HepG2 (cell line): ENCODE results near the gene HIPK3. TPM values are rescaled to one million over a fixed set of nuclear protein-coding genes. Genes with fewer than 3 reads are reported as not detected.
A peak's percentile ranks its signal among the peaks of the same experiment; 100 is the strongest.

Source experiments
- AKNA ChIP-seq: sonication (generic); formaldehyde crosslinking; IDR thresholded peaks from 2 replicates; pipeline ENCODE4 v1.4.0; 2020; ENCODE audit warnings: missing genetic modification reagents, borderline replicate concordance
- ASH2L ChIP-seq: fragments of 300-600, 200-600 bp; sonication (generic); IDR thresholded peaks from 2 replicates; pipeline ENCODE4 v1.7.0; 2017; ENCODE audit warnings: low read depth, mild to moderate bottlenecking, moderate library complexity, mixed read lengths, low read length; ENCODE audit not compliant: insufficient read length
- CBFB ChIP-seq: sonication (generic); formaldehyde crosslinking; IDR thresholded peaks from 2 replicates; pipeline ENCODE4 v1.4.0; 2020; ENCODE audit warnings: missing genetic modification reagents
- CENPBD1 ChIP-seq: sonication (generic); formaldehyde crosslinking; IDR thresholded peaks from 2 replicates; pipeline ENCODE4 v1.8.0; 2022; ENCODE audit warnings: missing genetic modification reagents, low read depth, mild to moderate bottlenecking, borderline replicate concordance
- E2F5 ChIP-seq: sonication (generic); formaldehyde crosslinking; conservative IDR thresholded peaks from 2 replicates; pipeline ENCODE4 v1.4.0; 2020; ENCODE audit warnings: missing genetic modification reagents
- HDAC2 ChIP-seq: sonication (generic); formaldehyde crosslinking; IDR thresholded peaks from 2 replicates; pipeline ENCODE4 v1.4.0; 2020; ENCODE audit warnings: missing genetic modification reagents
- HOXA3 ChIP-seq: sonication (generic); formaldehyde crosslinking; IDR thresholded peaks from 2 replicates; pipeline ENCODE4 v1.5.0; 2020; ENCODE audit warnings: missing genetic modification reagents
- HOXD1 ChIP-seq: sonication (generic); formaldehyde crosslinking; IDR thresholded peaks from 2 replicates; pipeline ENCODE4 v1.5.0; 2020; ENCODE audit warnings: missing genetic modification reagents
- ISL2 ChIP-seq: sonication (generic); formaldehyde crosslinking; IDR thresholded peaks from 2 replicates; pipeline ENCODE4 v1.5.0; 2020; ENCODE audit warnings: missing genetic modification reagents
- PHF8 ChIP-seq: sonication (generic); formaldehyde crosslinking; IDR thresholded peaks from 2 replicates; pipeline ENCODE4 v1.5.0; 2020; ENCODE audit warnings: missing genetic modification reagents
- RCOR2 ChIP-seq: IDR thresholded peaks from 2 replicates; pipeline ENCODE4 v1.6.1; 2016; ENCODE audit warnings: missing biosample characterization, missing genetic modification reagents
- SMC3 ChIP-seq: IDR thresholded peaks from 2 replicates; pipeline ENCODE4 v1.6.1; 2011; ENCODE audit warnings: low read length, improper control_type of control experiment
- SOX5 ChIP-seq: IDR thresholded peaks from 2 replicates; pipeline ENCODE4 v1.6.1; 2016; ENCODE audit warnings: borderline replicate concordance
- SP1 ChIP-seq, 2 experiments: fragments of 450-650 bp in 1 of 2; sonication (generic) in 1 of 2; formaldehyde crosslinking in 1 of 2; IDR thresholded peaks; 2 replicates each; pipeline versions ENCODE4 v1.4.0 to v1.6.1; 2016 to 2020; ENCODE audit warnings: missing genetic modification reagents in 1 of 2
- ZBTB49 ChIP-seq: sonication (generic); formaldehyde crosslinking; IDR thresholded peaks from 2 replicates; pipeline ENCODE4 v1.4.0; 2020; ENCODE audit warnings: missing genetic modification reagents, borderline replicate concordance
- ZFAT ChIP-seq: sonication (generic); formaldehyde crosslinking; conservative IDR thresholded peaks from 2 replicates; pipeline ENCODE4 v1.8.1; 2023; ENCODE audit warnings: missing genetic modification reagents, inconsistent platforms
- ZNF552 ChIP-seq: sonication (generic); formaldehyde crosslinking; IDR thresholded peaks from 2 replicates; pipeline ENCODE4 v1.9.0; 2022; ENCODE audit warnings: missing genetic modification reagents, mild to moderate bottlenecking, borderline replicate concordance
- ZNF605 ChIP-seq: sonication (generic); formaldehyde crosslinking; IDR thresholded peaks from 2 replicates; pipeline ENCODE4 v1.8.0; 2022; ENCODE audit warnings: mild to moderate bottlenecking, missing genetic modification reagents
- ZNF607 ChIP-seq: sonication (generic); formaldehyde crosslinking; IDR thresholded peaks from 2 replicates; pipeline ENCODE4 v1.5.1; 2020; ENCODE audit warnings: missing genetic modification reagents, mild to moderate bottlenecking, borderline replicate concordance
- ZNF672 ChIP-seq: sonication (generic); formaldehyde crosslinking; IDR thresholded peaks from 2 replicates; pipeline ENCODE4 v1.8.1; 2022; ENCODE audit warnings: missing genetic modification reagents
- ZSCAN5A ChIP-seq: sonication (generic); formaldehyde crosslinking; IDR thresholded peaks from 2 replicates; pipeline ENCODE4 v1.8.0; 2022; ENCODE audit warnings: mild to moderate bottlenecking, missing genetic modification reagents, borderline replicate concordance
- polyA plus RNA-seq, 8 experiments: library from polyadenylated mRNA; depleted of rRNA in 3 of 8; stranded (reverse) in 7 of 8; unstranded in 1 of 8; fragments of >200 nt; fragmentation: Illumina TruSeq in 4 of 8; extraction: Trizol in 4 of 8; gene quantifications; 2 replicates each; pipeline versions ENCODE4 v1.2.1 to v1.2.3, GENCODE V29; 2011 to 2016; ENCODE audit warnings: low read depth in 4 of 8, missing spikeins in 1 of 8, mixed read lengths in 1 of 8; ENCODE audit not compliant: insufficient read depth in 1 of 8
- total RNA-seq, 5 experiments: library from RNA; depleted of rRNA; stranded (reverse); fragments of >200 nt; fragmentation: Illumina TruSeq; extraction: Trizol; gene quantifications; 2 replicates each; pipeline ENCODE4 v1.2.3, GENCODE V29; 2016; ENCODE audit warnings: low read depth in 1 of 5

HIPK3 gene
- total and polyA plus RNA-seq, 2 of the 13 experiments (the other 11 are each of a cell fraction or from before 2014, with no cell fraction given) = 20.5 to 44.3 TPM

GRCh38 chr11:33211580-33211979 lies 45.6 kb upstream of the HIPK3 start (continued):
- TF ChIP-seq AKNA (CRISPR knock-in tag) (no peak), ZNF552 (CRISPR knock-in tag) (no peak), HOXA3 (CRISPR knock-in tag) (no peak), ISL2 (CRISPR knock-in tag) (peak; percentile 79), HDAC2 (CRISPR knock-in tag) (peak; percentile 51; the same call in 1 of the 2 replicates), SOX5 (peak; percentile 57; the same call in 1 of the 2 replicates), HOXD1 (CRISPR knock-in tag) (no peak), ASH2L (no peak), PHF8 (no peak), ZFAT (CRISPR knock-in tag) (no peak), RCOR2 (CRISPR knock-in tag) (no peak), ZSCAN5A (CRISPR knock-in tag) (no peak), CENPBD1 (CRISPR knock-in tag) (no peak), SMC3 (no peak), ZNF672 (CRISPR knock-in tag) (no peak), ZBTB49 (CRISPR knock-in tag) (no peak), ZNF607 (no peak), CBFB (CRISPR knock-in tag) (0 out of 2 replicates have a peak, but pooled peaks have one; percentile 33), ZNF605 (CRISPR knock-in tag) (no peak), E2F5 (CRISPR knock-in tag) (no peak), SP1 (IDR thresholded peaks at IDR 0.05) (no peak), SP1 (CRISPR knock-in tag; IDR thresholded peaks at IDR 0.05) (no peak)
